ENCODE data around the gene SCO1. TPM values are rescaled to one million over a fixed set of nuclear protein-coding genes. Genes with fewer than 3 reads are reported as not detected.

SCO1 gene
- total RNA-seq, 1 donor from 2014 or later = 25.4 TPM

DNA sequence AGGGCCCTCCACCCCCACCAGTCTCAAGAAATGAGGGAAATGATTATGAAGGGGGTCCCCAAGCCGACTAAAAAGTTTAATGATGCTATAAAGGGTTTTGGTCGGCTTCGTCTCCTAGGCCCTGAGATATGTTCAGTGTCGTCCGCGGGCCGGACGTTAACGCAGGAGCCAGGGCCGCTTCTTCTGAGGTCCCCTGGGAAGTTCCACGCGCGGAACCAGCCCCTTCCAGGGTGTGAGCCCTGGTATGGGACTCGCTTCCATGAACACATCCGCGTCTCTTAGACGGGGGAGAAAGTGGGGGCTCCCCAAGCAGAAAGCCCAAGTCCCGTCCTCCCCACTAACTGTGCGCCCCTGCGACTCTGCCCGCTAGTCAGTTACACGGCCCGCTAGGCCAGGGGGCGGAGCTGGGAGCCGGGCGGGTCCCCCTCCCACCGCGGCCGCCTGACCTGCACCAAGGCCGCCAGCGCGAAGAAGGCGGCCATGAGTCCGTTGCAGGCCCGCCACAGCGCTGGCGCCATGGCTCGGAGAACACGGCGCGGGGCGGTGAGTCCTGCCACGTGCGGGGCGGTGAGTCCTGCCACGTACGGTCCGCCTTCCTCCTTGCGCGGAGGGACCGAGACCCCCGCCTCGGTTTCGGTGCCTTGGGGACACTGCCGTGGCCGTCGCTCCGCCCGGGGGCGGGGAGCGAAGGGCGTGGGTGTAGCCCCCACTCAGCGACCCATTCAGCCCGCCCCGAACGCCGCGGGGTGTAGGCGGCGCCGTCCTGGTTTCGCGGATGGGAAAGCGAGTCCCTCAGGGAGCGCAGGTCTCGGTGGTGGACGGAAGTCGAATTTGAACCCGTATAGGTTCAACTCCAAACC is 32.2 kb upstream of the SCO1 start, which contains the start of gene TMEM220:
Gene TMEM220 (minus strand): TSS at position 690 of the 860 bp plus-strand sequence. CDS start 172 bp downstream, at position 518.
- Histone ChIP-seq H3K27me3 (no peaks in the 10 kb centered on the region), H3K36me3 (peaks cover 7% of the 10 kb centered on the region), H3K9me3 (no peaks in the 10 kb centered on the region), H3K4me3 (peak within 1 kb of the TSS; percentile 73), H3K4me1 (no peaks in the 10 kb centered on the region), H3K27ac (peak within 1 kb of the TSS; percentile 90)
- peak; percentile 92 for DNase-seq
- TF ChIP-seq, protein P1, sequence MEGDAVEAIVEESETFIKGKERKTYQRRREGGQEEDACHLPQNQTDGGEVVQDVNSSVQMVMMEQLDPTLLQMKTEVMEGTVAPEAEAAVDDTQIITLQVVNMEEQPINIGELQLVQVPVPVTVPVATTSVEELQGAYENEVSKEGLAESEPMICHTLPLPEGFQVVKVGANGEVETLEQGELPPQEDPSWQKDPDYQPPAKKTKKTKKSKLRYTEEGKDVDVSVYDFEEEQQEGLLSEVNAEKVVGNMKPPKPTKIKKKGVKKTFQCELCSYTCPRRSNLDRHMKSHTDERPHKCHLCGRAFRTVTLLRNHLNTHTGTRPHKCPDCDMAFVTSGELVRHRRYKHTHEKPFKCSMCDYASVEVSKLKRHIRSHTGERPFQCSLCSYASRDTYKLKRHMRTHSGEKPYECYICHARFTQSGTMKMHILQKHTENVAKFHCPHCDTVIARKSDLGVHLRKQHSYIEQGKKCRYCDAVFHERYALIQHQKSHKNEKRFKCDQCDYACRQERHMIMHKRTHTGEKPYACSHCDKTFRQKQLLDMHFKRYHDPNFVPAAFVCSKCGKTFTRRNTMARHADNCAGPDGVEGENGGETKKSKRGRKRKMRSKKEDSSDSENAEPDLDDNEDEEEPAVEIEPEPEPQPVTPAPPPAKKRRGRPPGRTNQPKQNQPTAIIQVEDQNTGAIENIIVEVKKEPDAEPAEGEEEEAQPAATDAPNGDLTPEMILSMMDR (IDR thresholded peaks at IDR 0.05) = no peak
- intact Hi-C loops (cut with DNase I) = loop anchor here (10.0 kb wide), 1 partner anchor 115 kb away; no protein-coding TSS in a partner anchor
- peak; percentile 97 for ATAC-seq

DNA sequence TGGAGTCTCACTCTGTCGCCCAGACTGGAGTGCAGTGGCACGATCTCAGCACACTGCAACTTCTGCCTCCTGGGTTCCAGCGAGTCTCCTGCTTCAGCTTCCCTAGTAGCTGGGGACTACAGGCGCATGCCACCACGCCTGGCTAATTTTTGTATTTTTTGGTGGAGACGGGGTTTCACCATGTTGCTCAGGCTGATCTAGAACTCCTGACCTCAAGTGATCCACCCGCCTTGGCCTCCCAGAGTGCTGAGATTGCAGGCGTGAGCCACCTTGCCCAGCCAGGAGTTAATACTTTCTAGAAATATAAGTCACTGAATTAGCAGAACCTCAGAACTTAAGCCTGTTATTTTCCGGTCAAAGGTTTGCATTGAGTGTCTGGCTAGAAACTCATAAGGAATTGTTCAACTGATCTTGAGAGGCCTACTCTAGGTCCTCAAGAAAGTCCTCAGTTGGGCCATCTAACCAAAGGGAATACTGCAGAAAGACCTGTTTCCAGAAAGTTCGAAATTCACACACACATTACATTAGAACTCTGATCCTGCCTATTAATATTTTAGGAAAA is 31.1 kb upstream of the SCO1 start:
- H3K27me3 ChIP-seq = no peaks in the 10 kb centered on the region
- peak overlapping the region; percentile 90 for H3K27ac ChIP-seq
- intact Hi-C loops (cut with DNase I) = no loop called here
- H3K4me1 ChIP-seq = no peaks in the 10 kb centered on the region
- ATAC-seq (no peak), DNase-seq (no peak)
- TF ChIP-seq, protein P1 (IDR thresholded peaks at IDR 0.05) = no peak
- H3K36me3 ChIP-seq = peaks cover 11% of the 10 kb centered on the region
- no peak overlapping the region for H3K4me3 ChIP-seq
- H3K9me3 ChIP-seq = no peaks in the 10 kb centered on the region

DNA sequence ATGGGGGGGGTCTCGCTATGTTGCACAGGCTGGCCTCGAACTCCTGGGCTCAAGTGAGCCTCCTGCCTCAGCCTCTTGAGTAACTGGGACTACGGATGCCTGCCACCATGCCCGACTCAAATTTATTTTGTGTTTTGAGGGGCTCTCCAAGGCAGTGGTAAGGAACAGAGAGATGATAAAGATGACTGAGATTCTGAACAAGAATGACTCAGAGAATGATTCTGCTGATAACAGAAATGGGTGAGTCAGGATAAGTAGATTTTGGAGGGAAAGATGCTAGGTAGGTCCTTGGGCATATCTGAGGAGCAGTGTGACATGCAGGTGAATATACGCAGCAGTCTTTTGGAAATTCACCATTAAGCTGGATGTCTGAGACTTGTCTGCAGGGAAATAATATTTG is 29.9 kb upstream of the SCO1 start:
- DNase-seq (no peak), ATAC-seq (no peak)
- TF ChIP-seq, protein P1 (IDR thresholded peaks at IDR 0.05) = no peak
- Histone ChIP-seq H3K9me3 (no peaks in the 10 kb centered on the region), H3K27ac (no peak overlapping the region), H3K4me3 (no peak overlapping the region), H3K4me1 (no peaks in the 10 kb centered on the region), H3K36me3 (peaks cover 17% of the 10 kb centered on the region), H3K27me3 (no peaks in the 10 kb centered on the region)
- intact Hi-C loops (cut with DNase I) = no loop called here

DNA sequence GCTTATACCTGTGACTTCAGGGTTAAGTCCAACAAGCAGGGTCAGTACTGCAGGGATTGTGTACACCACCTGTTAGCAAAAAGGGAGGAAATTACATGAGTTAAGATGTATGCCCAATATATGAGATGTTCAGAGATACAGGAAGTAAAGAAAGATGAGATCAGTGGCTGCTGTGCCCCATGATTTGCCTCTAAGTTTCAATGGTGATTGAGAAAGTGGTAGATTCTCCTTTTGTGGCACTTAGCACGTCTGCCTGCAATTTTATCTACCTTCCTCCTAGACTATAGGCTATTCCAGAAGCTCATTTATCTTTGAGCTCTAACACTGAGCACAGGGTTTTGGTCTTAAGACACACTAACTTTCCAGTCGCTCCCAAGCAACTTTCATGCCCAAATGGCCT is 28.9 kb upstream of the SCO1 start:
- DNase-seq (no peak), ATAC-seq (no peak)
- Histone ChIP-seq H3K4me1 (no peaks in the 10 kb centered on the region), H3K27ac (no peak overlapping the region), H3K9me3 (no peaks in the 10 kb centered on the region), H3K4me3 (no peak overlapping the region), H3K36me3 (peaks cover 17% of the 10 kb centered on the region), H3K27me3 (no peaks in the 10 kb centered on the region)
- intact Hi-C loops (cut with DNase I) = no loop called here
- TF ChIP-seq, protein P1 (IDR thresholded peaks at IDR 0.05) = no peak

DNA sequence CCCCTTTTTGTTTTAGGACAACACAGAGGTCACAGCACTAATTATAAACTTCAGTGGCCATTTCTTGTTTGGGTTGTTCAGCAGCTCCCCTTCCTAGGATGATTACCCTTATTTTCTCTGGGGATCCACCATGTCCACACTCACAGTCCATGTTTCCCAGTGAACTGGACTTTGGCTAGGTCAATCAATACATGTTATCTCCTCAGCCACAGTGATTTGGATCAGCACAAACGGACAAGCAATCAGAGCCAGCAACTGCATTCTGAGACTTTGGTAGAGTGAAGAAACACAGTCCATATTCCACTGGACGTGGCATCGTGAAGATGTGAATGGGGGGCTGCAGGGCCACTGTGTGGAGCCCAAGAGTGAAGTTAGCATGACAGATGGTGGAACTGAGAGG is 27.9 kb upstream of the SCO1 start:
- DNase-seq (no peak), ATAC-seq (no peak)
- Histone ChIP-seq H3K4me3 (no peak overlapping the region), H3K9me3 (no peaks in the 10 kb centered on the region), H3K27ac (no peak overlapping the region), H3K4me1 (no peaks in the 10 kb centered on the region), H3K36me3 (peaks cover 17% of the 10 kb centered on the region), H3K27me3 (no peaks in the 10 kb centered on the region)
- intact Hi-C loops (cut with DNase I) = no loop called here
- TF ChIP-seq, protein P1 (IDR thresholded peaks at IDR 0.05) = no peak

Measured in upper lobe of right lung (tissue), 1 donor.